ENCODE results near the gene C4orf36.

DNA sequence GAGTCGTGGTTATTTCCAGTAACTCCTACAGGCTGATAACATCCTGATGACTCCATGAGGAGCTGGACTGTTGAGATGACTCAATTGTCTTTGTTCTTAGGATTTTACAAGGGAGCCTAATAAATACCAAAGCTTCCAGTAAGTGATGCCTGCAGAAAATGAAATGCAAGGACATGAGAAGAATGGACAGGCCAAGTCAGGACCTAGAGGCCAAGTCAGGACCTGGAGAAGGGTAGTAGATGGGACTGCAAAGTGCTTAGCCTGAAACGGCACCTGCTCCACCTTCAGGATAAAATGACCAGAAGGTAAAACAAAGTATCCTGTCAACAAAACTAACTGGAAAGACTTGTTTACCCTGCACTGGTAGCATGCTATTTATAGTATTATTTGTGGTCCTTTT is 36.6 kb downstream of the C4orf36 start:
- TF ChIP-seq CTCF (conservative IDR thresholded peaks at IDR 0.05 in 1 of 2, IDR thresholded peaks at IDR 0.05 in 1 of 2; ENCODE audit: low read depth in 1 of 2, low read length in 2 of 2) (no peak), EZH2 (IDR thresholded peaks at IDR 0.05; ENCODE audit: low read length, missing control alignments) (no peak)
